ENCODE results near the gene BOK. TPM values are rescaled to one million over a fixed set of nuclear protein-coding genes. Genes with fewer than 3 reads are reported as not detected.
"Not testable (repeated sequence)": the region's sequence is repeated elsewhere in the genome, so short reads cannot be mapped to it uniquely, and the experiment has no call there.

The BOK gene
- total and polyA plus RNA-seq, 7 experiments from 2014 or later = 0.11 to 1.3 TPM; not detected in 5

- POLR2A ChIA-PET = no interaction called here
- Mint-ChIP-seq H3K27ac (no peak overlapping the region), H3K9me3 (no peaks in the 10 kb centered on the region), H3K36me3 (peaks cover 0 to 12% (median 0%) of the 10 kb centered on the region in 5 donors), H3K4me1 (no peaks in the 10 kb centered on the region), H3K4me3 (no peak overlapping the region), H3K27me3 (no peaks in the 10 kb centered on the region)
- no peaks in the 10 kb centered on the region for H3K9me3 ChIP-seq (ENCODE audit: control insufficient read depth in 2 of 3, low read length in 3 of 3)
- H3K4me3 ChIP-seq (ENCODE audit: low read length) = no peak overlapping the region
- intact Hi-C loops (cut with micrococcal nuclease) = no loop called here
- DNase-seq (no peak), ATAC-seq (no peak)
- no peaks in the 10 kb centered on the region for H3K27me3 ChIP-seq (ENCODE audit: control insufficient read depth in 2 of 2, insufficient read depth in 2 of 2, low read length in 2 of 2)
- no peaks in the 10 kb centered on the region for H3K4me1 ChIP-seq (ENCODE audit: control insufficient read depth in 2 of 2, insufficient read depth in 2 of 2, low read length in 2 of 2)
- H3K36me3 ChIP-seq (ENCODE audit: control insufficient read depth in 2 of 3, insufficient read depth in 3 of 3, low read length in 3 of 3) = peaks cover 0 to 12% (median 0%) of the 10 kb centered on the region in 3 experiments
- H3K27ac ChIP-seq (ENCODE audit: low read depth, low read length) = no peak overlapping the region
- CTCF ChIA-PET = no interaction called here
Observed at GRCh38 chr2:241571821-241572620, 13.5 kb downstream of the BOK start.

GRCh38 chr2:241572915-241573651 is 14.5 kb downstream of the BOK start:
- DNase-seq; intact Hi-C loops (cut with micrococcal nuclease); POLR2A ChIA-PET; H3K9me3 ChIP-seq (ENCODE audit: control insufficient read depth in 2 of 3, low read length in 3 of 3); H3K4me1 Mint-ChIP-seq; H3K4me1 ChIP-seq (ENCODE audit: control insufficient read depth in 2 of 2, insufficient read depth in 2 of 2, low read length in 2 of 2); H3K4me3 ChIP-seq (ENCODE audit: low read length); H3K27me3 ChIP-seq (ENCODE audit: control insufficient read depth in 2 of 2, insufficient read depth in 2 of 2, low read length in 2 of 2); H3K27me3 Mint-ChIP-seq; ATAC-seq; CTCF ChIA-PET; H3K9me3 Mint-ChIP-seq; H3K4me3 Mint-ChIP-seq; H3K27ac ChIP-seq (ENCODE audit: low read depth, low read length); H3K27ac Mint-ChIP-seq: not testable (repeated sequence)
- peaks cover 0 to 12% (median 0%) of the 10 kb centered on the region in 3 experiments for H3K36me3 ChIP-seq (ENCODE audit: control insufficient read depth in 2 of 3, insufficient read depth in 3 of 3, low read length in 3 of 3)
- peaks cover 0 to 19% (median 0%) of the 10 kb centered on the region in 5 donors for H3K36me3 Mint-ChIP-seq

DNA sequence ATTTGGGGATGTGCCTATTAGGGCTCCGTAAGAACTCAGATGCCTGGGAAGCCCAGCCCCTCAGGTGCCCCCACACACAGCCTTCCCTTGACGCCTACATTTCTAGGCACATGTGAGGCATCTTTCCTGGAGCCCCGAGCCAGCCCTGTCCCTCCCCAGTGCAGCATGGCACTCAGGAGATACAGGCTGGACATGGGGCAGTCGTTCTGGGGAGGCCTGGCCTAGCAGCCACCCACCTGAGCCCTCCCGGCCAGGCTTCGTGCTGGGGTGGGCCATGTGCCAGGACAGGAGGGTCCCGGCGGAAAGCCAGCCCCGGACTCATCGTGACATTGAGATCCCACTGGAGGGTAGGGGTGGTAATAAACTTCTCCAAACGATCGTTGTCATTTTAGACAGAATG is 15.2 kb downstream of the BOK start:
- POLR2A ChIA-PET = no interaction called here
- Mint-ChIP-seq H3K27me3 (no peaks in the 10 kb centered on the region), H3K27ac (no peak overlapping the region), H3K36me3 (peaks cover 0 to 23% (median 3%) of the 10 kb centered on the region in 5 donors), H3K4me1 (no peaks in the 10 kb centered on the region), H3K4me3 (no peak overlapping the region), H3K9me3 (no peaks in the 10 kb centered on the region)
- no peak overlapping the region for H3K4me3 ChIP-seq (ENCODE audit: low read length)
- peaks cover 0 to 12% (median 0%) of the 10 kb centered on the region in 3 experiments for H3K36me3 ChIP-seq (ENCODE audit: control insufficient read depth in 2 of 3, insufficient read depth in 3 of 3, low read length in 3 of 3)
- DNase-seq = no peak
- H3K27ac ChIP-seq (ENCODE audit: low read depth, low read length) = no peak overlapping the region
- no peaks in the 10 kb centered on the region for H3K4me1 ChIP-seq (ENCODE audit: control insufficient read depth in 2 of 2, insufficient read depth in 2 of 2, low read length in 2 of 2)
- no peaks in the 10 kb centered on the region for H3K27me3 ChIP-seq (ENCODE audit: control insufficient read depth in 2 of 2, insufficient read depth in 2 of 2, low read length in 2 of 2)
- CTCF ChIA-PET = no interaction called here
- ATAC-seq = no peak
- intact Hi-C loops (cut with micrococcal nuclease) = no loop called here
- H3K9me3 ChIP-seq (ENCODE audit: control insufficient read depth in 2 of 3, low read length in 3 of 3) = no peaks in the 10 kb centered on the region

DNA sequence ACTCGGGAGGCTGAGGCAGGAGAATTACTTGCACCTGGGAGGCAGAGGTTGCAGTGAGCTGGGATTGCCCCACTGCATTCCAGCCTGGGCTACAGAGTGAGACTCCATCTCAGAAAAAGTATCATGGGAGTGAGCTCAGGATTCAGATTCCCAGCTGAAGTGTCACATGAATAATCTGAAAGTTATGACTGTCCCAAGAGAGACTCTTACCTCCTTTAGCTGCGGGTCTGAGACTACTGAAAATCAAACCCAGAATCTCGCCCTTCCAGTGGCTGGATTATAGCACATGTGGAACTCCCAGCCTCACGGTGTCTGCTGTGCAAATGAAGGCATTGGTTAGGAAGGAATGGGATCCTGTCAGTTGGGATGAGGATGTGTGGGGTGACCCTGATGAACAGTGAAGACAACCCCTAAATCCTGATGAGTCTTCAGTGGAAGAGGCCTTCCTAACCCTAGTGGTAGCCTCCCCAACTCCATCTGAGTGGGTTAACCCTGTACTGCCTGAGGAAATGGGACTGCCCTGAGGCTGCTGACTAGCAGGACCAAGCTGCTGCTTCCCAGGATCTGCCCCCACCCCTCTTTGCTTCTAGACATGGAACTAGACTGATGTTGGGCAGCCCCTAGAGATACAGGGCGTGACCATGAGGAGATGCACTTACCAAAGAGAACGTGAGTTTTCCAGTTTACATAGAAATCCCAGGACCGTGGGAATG is 16.5 kb downstream of the BOK start:
- peak overlapping the region in 2 of 9 donors; percentile 38 to 46 for H3K27ac Mint-ChIP-seq
- ATAC-seq = no peak

GRCh38 chr2:241575624-241576292 is 17.2 kb downstream of the BOK start:
- H3K36me3 ChIP-seq (ENCODE audit: control insufficient read depth in 2 of 3, insufficient read depth in 3 of 3, low read length in 3 of 3) = peaks cover 0 to 12% (median 0%) of the 10 kb centered on the region in 3 experiments
- no peak overlapping the region for H3K4me3 ChIP-seq (ENCODE audit: low read length)
- Mint-ChIP-seq H3K4me3 (no peak overlapping the region), H3K27ac (peak overlapping the region in 1 of 9 donors; percentile 46), H3K36me3 (peaks cover 0 to 34% (median 5%) of the 10 kb centered on the region in 5 donors), H3K27me3 (no peaks in the 10 kb centered on the region), H3K9me3 (no peaks in the 10 kb centered on the region), H3K4me1 (no peaks in the 10 kb centered on the region)
- no peak for DNase-seq
- no peak overlapping the region for H3K27ac ChIP-seq (ENCODE audit: low read depth, low read length)
- intact Hi-C loops (cut with micrococcal nuclease) = no loop called here
- CTCF ChIA-PET = no interaction called here
- POLR2A ChIA-PET = no interaction called here
- no peaks in the 10 kb centered on the region for H3K4me1 ChIP-seq (ENCODE audit: control insufficient read depth in 2 of 2, insufficient read depth in 2 of 2, low read length in 2 of 2)
- H3K9me3 ChIP-seq (ENCODE audit: control insufficient read depth in 2 of 3, low read length in 3 of 3) = no peaks in the 10 kb centered on the region
- no peak for ATAC-seq
- H3K27me3 ChIP-seq (ENCODE audit: control insufficient read depth in 2 of 2, insufficient read depth in 2 of 2, low read length in 2 of 2) = no peaks in the 10 kb centered on the region

More for the DNA sequence above, 16.5 kb downstream of the BOK start:
- no peak overlapping the region for H3K4me3 ChIP-seq (ENCODE audit: low read length)
- H3K27me3 ChIP-seq (ENCODE audit: control insufficient read depth in 2 of 2, insufficient read depth in 2 of 2, low read length in 2 of 2) = no peaks in the 10 kb centered on the region
- H3K4me1 ChIP-seq (ENCODE audit: control insufficient read depth in 2 of 2, insufficient read depth in 2 of 2, low read length in 2 of 2) = no peaks in the 10 kb centered on the region
- POLR2A ChIA-PET = no interaction called here
- intact Hi-C loops (cut with micrococcal nuclease) = no loop called here
- H3K9me3 ChIP-seq (ENCODE audit: control insufficient read depth in 2 of 3, low read length in 3 of 3) = no peaks in the 10 kb centered on the region
- CTCF ChIA-PET = no interaction called here
- Mint-ChIP-seq H3K36me3 (peaks cover 0 to 31% (median 5%) of the 10 kb centered on the region in 5 donors), H3K4me1 (no peaks in the 10 kb centered on the region), H3K27me3 (no peaks in the 10 kb centered on the region), H3K9me3 (no peaks in the 10 kb centered on the region), H3K4me3 (no peak overlapping the region)
- peaks cover 0 to 12% (median 0%) of the 10 kb centered on the region in 3 experiments for H3K36me3 ChIP-seq (ENCODE audit: control insufficient read depth in 2 of 3, insufficient read depth in 3 of 3, low read length in 3 of 3)
- H3K27ac ChIP-seq (ENCODE audit: low read depth, low read length) = no peak overlapping the region
- DNase-seq = no peak

GRCh38 chr2:241576293-241576654 is 17.7 kb downstream of the BOK start:
- intact Hi-C loops (cut with micrococcal nuclease) = no loop called here
- H3K27ac ChIP-seq (ENCODE audit: low read depth, low read length) = no peak overlapping the region
- H3K36me3 ChIP-seq (ENCODE audit: control insufficient read depth in 2 of 3, insufficient read depth in 3 of 3, low read length in 3 of 3) = peaks cover 0 to 12% (median 0%) of the 10 kb centered on the region in 3 experiments
- CTCF ChIA-PET = no interaction called here
- Mint-ChIP-seq H3K36me3 (peaks cover 0 to 34% (median 5%) of the 10 kb centered on the region in 5 donors), H3K4me1 (no peaks in the 10 kb centered on the region), H3K27ac (no peak overlapping the region), H3K27me3 (no peaks in the 10 kb centered on the region), H3K4me3 (no peak overlapping the region), H3K9me3 (no peaks in the 10 kb centered on the region)
- no peaks in the 10 kb centered on the region for H3K4me1 ChIP-seq (ENCODE audit: control insufficient read depth in 2 of 2, insufficient read depth in 2 of 2, low read length in 2 of 2)
- no peak overlapping the region for H3K4me3 ChIP-seq (ENCODE audit: low read length)
- H3K9me3 ChIP-seq (ENCODE audit: control insufficient read depth in 2 of 3, low read length in 3 of 3) = no peaks in the 10 kb centered on the region
- POLR2A ChIA-PET = no interaction called here
- no peak for DNase-seq
- H3K27me3 ChIP-seq (ENCODE audit: control insufficient read depth in 2 of 2, insufficient read depth in 2 of 2, low read length in 2 of 2) = no peaks in the 10 kb centered on the region
- no peak for ATAC-seq

All from naive thymus-derived CD4-positive, alpha-beta T cell (primary cell).